DMS79 (cell line): ENCODE measurements around the gene ATF2.

Source experiments
- DNase-seq: peaks from one replicate; lab custom pipeline; 2025; lab: John Stamatoyannopoulos, UW

The ATF2 gene

DNA sequence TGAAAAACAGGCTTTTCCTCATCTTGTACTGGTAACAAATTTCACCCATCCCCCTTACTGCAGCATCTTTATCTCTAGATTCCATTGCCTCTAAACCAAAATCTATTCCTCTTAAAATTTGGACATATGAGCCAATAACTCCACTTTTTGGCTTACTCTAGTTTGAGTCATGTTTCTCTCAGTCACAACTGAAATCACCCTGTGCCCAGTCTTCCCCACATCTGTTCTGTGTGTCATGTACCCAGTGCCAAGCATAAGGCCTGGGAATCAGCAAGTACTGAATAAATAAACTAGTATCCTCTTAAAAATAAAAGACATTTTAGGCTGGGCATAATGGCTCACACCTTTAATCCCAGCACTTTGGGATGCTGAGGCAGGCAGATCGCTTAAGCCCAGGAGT is 142.1 kb downstream of the ATF2 start:
- no peak for DNase-seq

DNA sequence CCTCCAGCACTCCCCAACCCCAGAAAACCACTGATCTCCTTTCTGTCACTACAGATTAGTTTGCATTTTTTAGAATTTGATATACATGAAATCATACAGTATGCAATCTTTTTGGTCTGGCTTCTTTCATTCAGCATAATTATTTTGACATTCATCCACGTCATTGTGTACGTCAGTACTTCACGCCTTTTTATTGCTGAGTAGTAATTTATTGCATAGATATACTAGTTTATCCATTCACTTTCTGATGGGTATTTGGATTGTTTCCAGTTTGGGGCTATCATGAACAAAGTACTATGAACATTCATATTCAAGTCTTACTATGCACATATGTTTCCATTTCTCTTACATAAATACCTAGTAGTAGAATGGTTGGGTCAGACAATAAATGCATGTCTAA is 142.8 kb downstream of the ATF2 start:
- DNase-seq, result no peak

DNA sequence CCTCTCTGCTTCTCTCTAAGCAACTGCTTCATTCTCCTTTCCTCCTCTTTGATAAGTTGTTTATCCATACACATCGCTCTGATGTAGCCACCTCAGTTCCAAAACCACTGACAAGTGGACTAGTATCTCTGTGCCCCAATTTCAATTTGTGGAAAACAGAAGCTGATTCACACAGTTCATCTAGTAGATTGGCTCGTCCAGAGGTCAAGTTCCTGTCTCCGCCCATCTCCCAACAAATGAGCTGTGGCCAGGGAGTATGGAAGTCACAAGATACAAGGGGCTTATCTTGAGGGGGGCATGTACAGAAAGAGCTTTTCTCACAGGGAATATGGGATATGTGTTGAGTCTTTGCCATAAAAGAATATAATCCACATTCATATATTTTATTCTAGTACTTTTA is 145.1 kb downstream of the ATF2 start:
- no peak for DNase-seq
